Activated CD4-positive, alpha-beta T cell treated with anti-CD3 and anti-CD28 coated beads, Interleukin-10, Interleukin-2, amounts not matched to agents 100 ng/mL and 50 ng/mL, durations not matched to agents 16 hours and 8 hours (primary cell): Measurements from ENCODE around the gene KIFAP3.
A peak's percentile ranks its signal among the peaks of the same experiment; 100 is the strongest.

Experiments used
- DNase-seq: peaks from one replicate; pipeline ENCODE4 v3.0.0-alpha.2; 2020

Gene KIFAP3

DNA sequence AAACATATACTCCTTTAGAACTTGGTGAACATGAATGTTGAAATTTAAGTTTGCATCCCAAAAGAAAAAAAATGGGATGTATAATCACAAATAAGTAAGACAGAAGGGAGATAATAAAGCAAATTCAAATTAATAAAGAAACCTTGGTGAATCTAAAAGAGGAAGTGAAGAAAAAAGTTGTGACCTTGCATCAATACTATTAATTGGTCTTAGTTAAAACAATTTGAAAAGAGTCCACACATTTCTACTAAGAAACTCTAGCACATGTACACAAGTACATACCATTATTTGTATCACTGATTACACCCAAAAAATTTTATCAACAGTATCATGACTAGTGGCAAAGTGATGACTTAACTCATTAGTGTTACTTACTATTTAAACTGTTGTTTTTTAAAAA lies 100.4 kb downstream of the KIFAP3 start:
- no peak for DNase-seq

- DNase-seq, result no peak
These were observed 104.4 kb downstream of the KIFAP3 start for GRCh38 chr1:169970114-169970513.

GRCh38 chr1:169968174-169968573 lies 106.3 kb downstream of the KIFAP3 start:
- DNase-seq, result no peak

DNA sequence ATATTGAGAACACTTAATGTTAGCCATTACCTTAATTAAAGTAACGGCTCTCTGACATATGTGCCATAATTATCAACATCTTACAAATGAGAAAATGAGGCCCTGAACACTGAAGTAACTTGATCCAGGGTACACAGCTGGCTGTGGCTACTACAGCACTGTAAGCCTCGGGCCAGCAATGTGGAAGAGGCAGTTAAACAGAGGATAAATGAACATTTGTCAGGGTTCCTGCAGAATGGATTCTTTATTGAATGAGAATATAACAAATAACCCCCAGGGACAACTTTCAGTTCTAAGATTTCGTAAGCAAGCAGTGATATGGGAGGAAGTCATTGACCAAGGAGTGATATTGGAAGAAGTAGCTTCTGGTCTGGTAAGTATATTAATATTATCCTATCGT lies 110.3 kb downstream of the KIFAP3 start:
- DNase-seq, result no peak

DNA sequence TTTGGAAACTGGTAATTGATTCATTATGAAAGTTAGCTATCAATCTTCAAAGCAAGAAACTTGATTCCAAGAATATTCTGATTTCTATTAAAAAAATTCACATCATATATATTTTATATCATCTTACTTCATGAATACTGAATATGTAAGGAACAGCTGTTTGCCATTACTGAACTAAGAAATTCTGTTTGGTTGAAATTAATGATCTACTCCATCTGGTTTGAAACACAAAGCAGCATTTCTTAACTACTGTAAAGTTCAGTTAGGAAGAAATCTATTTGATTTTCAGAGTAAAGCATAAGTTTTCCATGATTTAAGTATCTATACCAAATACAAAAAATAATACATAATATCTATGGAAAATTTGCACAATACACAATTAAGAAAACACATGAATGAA lies 114.8 kb downstream of the KIFAP3 start:
- no peak for DNase-seq

DNA sequence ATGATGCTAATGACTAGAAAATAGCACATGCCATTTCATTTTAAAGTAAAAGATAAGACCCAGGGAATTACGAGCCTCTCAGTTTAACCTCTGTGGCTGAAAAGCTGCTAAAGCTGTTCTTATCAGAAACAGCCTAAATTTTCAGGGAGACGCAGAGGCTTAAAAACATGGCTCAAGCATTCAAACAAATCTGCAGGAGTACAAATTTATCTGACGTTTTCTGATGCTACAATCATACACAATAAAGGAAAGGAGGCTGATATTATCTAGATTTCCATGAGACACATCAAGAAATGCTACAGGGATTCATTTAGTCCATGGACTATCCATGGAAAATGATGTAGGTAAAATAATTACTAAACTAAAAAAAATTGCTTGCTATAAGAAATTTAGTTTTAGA lies 115.5 kb downstream of the KIFAP3 start:
- no peak for DNase-seq

DNA sequence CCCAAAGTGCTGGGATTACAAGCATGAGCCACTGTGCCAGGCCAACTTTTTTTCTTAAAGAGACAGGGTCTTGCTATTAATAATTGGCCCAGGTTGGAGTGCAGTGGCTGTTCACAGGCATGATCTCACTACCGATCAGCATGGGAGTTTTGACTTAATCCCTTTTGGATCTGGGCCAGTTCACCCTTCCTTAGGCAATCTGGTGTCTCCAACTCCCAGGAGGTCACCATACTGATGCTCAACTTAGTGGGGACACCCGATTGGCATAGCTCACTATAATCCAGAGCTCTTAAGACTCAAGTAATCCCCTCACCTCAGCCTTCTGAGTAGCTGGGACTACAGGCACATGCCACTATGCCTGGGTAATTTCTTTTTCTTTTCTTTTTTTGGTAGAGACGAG lies 116.6 kb downstream of the KIFAP3 start:
- DNase-seq, result no peak

DNA sequence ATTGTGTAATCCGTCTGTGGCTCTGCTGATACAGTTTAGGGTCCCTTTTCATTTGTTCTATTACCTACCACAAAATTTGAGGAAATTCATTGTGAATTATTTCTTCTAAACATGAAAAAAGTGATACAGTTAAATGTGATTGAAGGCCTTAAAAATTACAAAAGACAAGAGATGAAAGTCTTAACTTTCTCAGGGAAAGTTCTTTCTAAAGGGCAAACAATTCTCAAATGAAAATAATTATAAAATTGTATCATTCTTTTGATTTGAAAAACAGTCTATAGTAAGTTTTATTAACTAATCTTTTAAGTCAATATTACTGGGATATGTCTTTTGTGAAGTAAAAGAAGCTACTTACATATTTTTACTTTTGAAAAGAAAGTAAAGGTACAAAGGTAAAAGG lies 123.4 kb downstream of the KIFAP3 start:
- no peak for DNase-seq

- DNase-seq, result no peak
These were observed 125.4 kb downstream of the KIFAP3 start for GRCh38 chr1:169949139-169949538.

GRCh38 chr1:169946206-169946605 lies 128.3 kb downstream of the KIFAP3 start:
- DNase-seq, result no peak

- DNase-seq, result no peak
These were observed 129.3 kb downstream of the KIFAP3 start for GRCh38 chr1:169945181-169945580.

GRCh38 chr1:169944621-169945020 lies 129.9 kb downstream of the KIFAP3 start:
- no peak for DNase-seq

GRCh38 chr1:169943963-169944526 lies 130.4 kb downstream of the KIFAP3 start:
- no peak for DNase-seq

DNA sequence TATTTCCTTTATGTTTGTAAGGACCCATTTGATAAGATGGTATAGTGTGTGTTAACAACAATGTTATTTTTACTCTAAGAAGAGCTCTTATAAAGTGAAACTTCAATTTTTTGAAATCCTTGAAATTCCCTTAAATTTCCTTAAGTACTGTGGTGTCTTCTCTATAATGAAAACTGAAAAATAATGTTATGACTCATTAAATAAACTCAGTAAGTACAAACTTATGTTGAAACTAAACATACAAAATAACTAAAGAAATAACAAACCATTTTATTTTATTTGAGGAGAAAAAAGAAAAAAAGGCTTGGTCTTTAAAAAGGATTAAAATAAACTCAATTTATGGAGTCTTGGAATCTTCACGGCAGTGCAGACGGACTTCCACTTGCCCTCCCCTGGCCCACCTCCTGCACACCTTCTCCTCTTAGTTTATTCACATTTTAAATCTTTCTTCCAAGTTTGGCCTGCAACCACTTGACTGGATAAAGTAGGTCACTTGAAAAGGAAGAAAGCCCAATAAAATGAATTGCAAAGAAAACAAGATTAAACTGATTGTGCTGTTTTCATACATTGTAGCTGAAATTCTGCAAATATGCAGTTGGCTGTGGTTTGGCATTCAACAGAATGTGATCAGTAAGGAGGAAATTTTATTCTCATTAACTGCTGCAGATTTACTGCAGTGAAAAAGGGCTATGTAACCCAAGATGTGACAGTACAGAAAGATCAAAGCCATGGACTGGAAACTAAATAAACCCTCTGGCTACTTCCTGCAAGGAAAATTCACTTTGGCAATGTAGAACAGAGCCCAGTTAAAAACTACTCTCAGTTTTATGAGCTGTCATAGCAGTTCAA lies 132.3 kb downstream of the KIFAP3 start:
- no peak for DNase-seq

DNA sequence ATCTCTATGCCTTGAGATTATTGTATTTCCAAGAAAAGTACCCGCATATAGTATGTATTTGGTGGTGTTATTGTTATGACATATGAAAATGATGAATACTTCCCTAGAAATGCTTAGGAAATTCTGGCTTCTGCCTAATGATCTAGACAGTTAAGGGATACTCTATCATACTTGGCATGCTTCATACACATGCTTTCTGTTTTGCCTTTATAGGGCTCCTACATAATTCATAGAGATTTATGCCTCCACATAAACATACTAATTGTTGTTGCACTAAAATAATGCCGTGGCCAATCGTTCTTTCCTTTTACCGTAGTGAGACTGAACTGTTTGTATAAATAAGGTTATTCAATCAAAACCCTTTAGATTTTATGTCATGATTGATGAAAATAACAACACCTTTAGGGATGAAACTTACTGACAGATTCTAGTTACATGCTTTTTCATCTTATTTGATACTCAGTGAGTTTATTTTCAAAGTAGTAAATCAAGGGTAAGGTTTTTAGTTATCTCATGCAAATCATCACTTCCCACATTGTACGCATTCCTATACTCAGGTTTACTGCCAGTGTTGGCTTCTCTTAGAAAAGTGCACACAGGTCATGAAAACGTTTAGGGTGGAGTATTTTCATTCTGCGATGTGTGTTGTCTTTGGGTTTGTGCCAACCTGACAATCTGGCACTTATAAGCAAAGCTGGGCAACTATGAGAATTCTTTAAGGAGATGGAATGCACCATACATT lies 140.3 kb downstream of the KIFAP3 start:
- no peak for DNase-seq

- DNase-seq, result no peak
These were observed 142.7 kb downstream of the KIFAP3 start for GRCh38 chr1:169931795-169932231.

- DNase-seq, result no peak
These were observed 145.3 kb downstream of the KIFAP3 start for GRCh38 chr1:169929210-169929526.

DNA sequence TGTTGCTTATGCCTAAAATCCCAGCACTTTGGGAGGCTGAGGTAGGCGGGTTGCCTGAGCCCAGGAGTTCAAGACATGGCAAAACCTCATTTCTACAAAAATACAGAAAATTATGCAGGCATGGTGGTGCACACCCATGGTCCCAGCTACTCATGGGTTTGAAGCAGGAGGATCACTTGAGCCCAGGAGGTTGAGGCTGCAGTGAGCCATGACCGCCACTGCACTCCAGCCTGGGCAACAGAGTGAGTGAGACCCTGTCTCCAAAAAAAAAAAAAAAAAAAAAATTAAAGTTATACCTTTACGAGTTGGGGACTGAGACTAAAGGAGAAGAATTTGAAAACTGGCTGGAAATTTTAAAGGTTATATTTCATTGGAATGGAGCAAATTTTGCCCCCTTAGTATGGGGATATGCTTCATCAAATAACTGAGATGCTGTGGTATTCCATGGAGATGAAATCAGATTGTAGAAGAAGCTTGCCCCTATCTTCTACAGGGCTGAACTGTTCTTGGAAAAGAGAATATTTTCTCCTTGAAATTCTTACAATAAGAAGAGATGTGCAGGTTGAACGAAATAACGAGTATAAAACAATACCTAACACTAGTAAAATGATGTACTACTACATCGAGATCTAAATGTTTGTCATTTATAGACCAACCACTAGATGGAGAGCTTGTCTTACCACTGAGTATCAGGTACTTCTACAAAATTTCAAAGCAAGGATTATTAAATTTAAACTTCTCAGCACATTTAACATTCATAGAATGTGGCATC lies 145.9 kb downstream of the KIFAP3 start:
- peak; percentile 62 for DNase-seq

- peak; percentile 62 for DNase-seq
These were observed 148.7 kb downstream of the KIFAP3 start for GRCh38 chr1:169925505-169926482.

DNA sequence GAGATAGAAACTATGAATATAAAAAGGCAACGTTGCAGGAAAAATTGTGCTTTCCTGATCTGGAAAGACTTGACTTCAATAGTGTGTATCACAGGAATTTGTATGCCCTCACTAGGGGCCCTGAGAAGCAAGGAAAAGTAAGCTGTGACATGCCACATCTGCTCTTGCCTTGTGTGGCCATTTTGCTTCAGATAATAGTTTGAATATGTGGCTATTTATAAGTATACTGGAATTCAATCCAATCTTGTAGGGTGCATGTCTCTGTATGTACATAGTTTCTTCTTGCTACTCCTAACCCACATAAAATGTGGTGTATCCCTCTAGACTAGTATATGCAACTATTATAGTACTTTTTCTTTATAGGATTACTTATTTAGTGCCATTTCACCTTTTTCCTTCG lies 149.7 kb downstream of the KIFAP3 start:
- no peak for DNase-seq

GRCh38 chr1:169924063-169924462 lies 150.4 kb downstream of the KIFAP3 start:
- no peak for DNase-seq

GRCh38 chr1:169921080-169921479 lies 153.4 kb downstream of the KIFAP3 start:
- no peak for DNase-seq
